HG03025 (cell line): ENCODE results near the gene KLF4.

ENCODE experiments used
- ATAC-seq: cut with Tn5 transposase; IDR thresholded peaks from one replicate; pipeline ENCODE4 v1.9.1; 2021; ENCODE audit warnings: mild to moderate bottlenecking, moderate library complexity; ENCODE audit not compliant: unreplicated experiment, low FRiP score

Gene KLF4

DNA sequence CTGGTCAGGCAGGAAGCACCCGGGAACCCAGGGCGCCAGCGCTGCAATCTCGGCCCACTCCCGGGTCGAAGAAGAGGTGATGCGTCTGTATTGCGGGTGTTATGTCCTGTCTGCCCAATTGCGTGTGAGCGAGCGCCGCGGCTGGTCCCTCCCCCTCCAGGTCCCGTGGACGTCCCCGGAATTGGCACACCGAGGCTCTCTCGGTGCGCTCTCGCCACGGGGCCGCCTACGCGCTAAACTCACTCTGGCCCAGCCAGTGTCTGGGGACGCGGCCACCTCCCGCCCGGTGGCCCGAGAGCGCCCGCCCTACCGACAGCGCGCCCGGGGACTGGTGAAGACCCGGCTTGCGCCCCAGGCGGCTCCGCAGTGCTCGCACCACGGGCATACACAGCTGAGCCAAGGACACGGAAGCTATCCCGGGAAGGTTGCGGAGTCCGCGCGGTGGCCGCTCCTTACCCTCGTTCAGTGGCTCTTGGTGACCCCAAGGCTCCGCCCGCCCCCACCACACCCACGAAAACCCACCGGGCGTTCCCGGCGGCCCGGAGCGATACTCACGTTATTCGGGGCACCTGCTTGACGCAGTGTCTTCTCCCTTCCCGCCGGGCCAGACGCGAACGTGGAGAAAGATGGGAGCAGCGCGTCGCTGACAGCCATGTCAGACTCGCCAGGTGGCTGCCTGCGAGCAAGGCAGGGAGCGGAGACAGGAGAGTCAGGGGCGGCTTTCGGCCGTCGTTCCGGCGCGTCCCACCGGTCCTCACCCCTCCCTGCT lies 1.0 kb downstream of the KLF4 start:
- ATAC-seq: no peak

- no peak for ATAC-seq
Observed at GRCh38 chr9:107487521-107488374, 1.8 kb downstream of the KLF4 start.

GRCh38 chr9:107486674-107487520 lies 2.7 kb downstream of the KLF4 start:
- no peak for ATAC-seq

GRCh38 chr9:107485458-107486043 lies 4.0 kb downstream of the KLF4 start:
- no peak for ATAC-seq

DNA sequence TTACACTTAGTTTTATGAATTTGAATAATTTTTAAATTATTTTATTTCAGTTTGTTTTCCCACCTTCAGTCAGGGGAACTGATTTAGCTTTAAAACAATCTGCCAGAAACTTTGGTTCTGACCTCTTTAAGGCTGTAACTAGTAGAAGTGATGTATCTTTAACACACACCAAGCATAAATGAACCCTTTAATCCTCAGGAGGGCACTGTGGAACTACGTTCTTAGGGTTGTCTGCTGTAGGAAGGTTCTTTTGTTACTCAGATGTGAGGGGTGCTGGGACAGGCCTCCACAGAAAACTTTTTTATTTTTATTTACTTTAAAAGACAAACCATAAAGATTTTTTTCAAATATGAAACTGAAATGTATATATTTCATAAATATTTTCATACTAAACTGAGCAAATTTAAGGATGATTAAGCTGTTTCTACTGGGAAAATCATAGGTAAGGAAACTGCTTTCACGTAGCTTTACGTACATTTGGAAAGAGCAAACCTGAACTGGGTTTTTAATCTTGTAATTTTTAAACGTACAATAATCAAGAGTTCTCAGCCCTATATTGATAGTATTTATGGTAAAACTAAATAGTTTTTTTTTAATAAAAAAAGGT lies 5.3 kb downstream of the KLF4 start:
- no peak for ATAC-seq

DNA sequence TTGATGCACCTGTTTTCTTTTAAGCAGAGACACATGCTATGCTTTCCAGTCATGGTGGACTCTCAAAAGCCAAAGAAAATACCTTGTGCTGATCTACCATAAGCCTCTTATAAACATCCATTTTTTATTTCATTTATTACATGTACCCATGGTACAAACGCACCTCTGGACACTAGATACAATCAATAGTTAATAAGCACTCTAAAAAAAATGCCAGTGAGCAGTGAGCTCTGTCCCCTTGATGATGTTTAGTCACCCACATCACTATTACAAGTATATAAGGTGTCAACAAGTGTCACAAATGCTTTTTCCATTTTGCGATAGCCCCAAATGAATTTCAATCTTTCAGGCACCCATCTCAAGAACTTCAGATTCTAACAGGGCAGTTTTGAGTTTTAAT lies 5.9 kb downstream of the KLF4 start:
- ATAC-seq: no peak

GRCh38 chr9:107481035-107481434 lies 8.5 kb downstream of the KLF4 start:
- no peak for ATAC-seq

GRCh38 chr9:107480386-107480789 lies 9.2 kb downstream of the KLF4 start:
- no peak for ATAC-seq

DNA sequence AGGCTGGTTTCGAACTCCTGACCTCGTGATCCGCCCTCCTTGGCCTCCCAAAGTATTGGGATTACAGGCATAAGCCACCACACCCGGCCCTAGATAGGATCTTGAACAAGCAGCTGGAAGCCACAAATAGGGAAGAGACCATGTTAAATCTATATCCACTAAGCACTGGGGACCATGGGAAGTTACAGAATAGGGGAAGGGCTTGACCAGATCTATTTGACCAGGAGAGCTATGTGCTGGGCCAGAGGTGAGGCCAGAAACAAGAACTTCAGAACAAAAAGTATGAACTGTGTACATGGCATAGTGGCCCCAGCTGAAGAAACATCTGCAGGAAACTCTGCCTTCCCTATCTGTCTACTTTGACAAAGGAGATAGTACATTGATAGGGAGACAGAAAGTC lies 10.8 kb downstream of the KLF4 start:
- no peak for ATAC-seq

DNA sequence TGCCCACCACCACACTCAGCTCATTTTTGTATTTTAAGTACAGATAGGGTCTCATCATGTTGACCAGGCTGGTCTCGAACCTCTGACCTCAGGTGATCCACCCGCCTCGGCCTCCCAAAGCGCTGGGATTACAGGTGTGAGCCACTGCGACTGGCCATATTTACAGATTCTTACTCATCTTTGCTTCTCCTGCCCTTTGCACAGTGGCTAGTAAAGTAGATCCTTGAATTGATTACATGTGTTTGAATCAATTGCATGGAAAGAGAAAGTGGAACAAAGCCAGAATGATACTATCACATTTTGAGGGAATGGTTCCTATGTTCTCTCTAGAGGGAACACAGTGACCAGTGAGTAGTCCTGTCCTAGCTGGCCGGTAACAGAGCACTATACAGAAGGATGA lies 15.4 kb downstream of the KLF4 start:
- no peak for ATAC-seq

GRCh38 chr9:107472581-107473340 lies 16.8 kb downstream of the KLF4 start:
- ATAC-seq: no peak

DNA sequence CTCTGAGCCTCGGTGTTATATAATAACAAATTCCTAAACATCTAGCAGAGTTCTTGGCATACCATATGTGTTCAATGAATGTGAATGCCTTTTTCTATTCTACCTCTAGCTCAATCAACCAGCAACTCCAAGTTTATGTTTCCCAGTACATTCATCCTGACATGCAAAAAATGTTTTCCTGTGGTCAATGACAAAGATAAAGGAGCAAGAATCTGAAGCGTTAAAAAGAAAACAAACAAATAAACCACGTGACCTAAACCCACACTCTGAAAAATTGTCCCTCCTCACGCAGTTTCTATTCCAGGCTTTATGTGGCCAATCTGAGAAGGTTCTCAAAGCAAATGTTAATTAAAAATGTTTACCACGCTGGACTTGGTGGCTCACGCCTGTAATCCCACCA lies 18.0 kb downstream of the KLF4 start:
- ATAC-seq: no peak

DNA sequence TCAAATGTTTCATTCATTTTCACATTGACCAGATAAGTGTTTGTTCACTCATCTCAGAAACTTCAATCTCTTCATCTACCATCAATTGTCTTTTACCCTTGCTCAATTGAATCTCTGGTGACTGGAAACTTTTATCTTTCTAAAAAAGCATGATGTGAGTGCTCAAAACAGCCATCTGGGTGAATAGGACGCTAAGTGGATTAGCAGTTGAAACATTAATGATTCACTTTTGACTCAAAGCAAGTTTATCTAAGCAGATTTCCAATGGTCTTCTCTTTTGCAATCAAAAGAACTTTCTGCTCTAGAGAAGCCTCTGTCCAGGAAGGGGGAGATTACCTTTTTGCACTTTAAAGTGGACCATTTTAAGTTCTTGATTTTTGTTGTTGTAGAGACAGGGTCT lies 22.2 kb downstream of the KLF4 start:
- no peak for ATAC-seq

DNA sequence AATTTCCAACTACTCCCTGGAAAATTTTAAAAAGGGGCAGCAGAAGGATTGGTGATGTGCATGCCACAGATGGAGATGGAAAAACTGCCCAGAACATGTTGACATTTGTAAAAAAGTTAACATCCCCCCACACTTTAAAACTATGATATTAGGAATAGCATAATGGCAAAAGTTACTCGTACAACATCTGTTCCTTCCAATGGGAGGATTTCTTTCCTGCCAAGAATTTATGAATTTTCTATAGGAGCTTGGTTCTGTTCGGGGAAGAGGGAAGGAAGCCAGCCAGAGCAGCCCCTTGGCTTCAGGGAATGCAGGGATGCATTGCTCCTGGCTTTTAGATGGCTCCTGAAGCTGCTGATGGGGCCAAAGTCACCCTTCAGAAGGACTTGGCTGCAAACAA lies 22.7 kb downstream of the KLF4 start:
- no peak for ATAC-seq

GRCh38 chr9:107465467-107466451 lies 23.8 kb downstream of the KLF4 start:
- ATAC-seq: peak; percentile 75

DNA sequence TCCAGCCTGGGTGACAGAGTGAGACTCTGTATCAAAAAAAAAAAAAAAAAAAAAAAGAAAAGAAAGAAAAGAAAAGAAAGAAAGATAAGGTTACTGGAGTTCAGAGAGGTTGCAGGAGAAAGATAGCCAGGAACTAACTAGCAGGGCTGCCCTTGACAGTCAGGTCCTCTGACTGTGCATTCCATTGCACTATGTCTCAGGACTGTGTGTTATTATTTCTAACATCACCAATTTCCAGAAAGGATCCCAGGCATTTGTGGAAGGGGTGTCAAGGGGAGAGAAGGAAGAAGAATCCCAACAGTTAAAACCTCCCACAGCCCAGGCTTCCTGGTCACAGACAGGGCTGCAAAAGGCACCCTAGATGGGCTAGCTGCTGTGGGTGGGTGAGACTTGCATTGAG lies 25.1 kb downstream of the KLF4 start:
- no peak for ATAC-seq

DNA sequence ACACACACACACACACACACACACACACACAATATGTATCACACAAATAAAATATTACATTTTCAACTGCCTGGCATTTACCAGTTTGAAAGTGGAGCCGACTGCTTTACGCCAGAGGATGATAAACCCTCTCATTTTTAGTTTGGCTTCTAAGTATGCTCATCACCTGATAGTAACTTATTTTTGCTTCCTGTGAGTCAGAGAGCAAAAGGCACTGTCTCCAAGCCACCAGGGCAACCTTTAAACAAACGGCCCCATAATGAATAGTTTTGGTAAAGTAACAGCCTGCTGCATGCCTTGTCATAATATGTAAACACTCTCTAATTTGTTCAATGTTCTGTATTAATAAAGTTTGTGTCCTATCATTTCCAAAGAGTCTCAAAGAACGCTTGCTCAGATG lies 26.9 kb downstream of the KLF4 start:
- ATAC-seq: no peak
